H1 (cell line): ENCODE data around the gene HEXIM2. TPM values are rescaled to one million over a fixed set of nuclear protein-coding genes. Genes with fewer than 3 reads are reported as not detected.

Experiments
- CTCF ChIA-PET: fragments of 300-600 bp; sonication (Branson Sonifier 250); formaldehyde crosslinking; loops from one replicate; lab custom pipeline; 2021; ENCODE audit not compliant: partially characterized antibody; lab: Charles Lee
- POLR2A ChIA-PET: fragments of 300-600 bp; sonication (Branson Sonifier 250); formaldehyde crosslinking; loops from one replicate; lab custom pipeline; 2021; ENCODE audit warnings: inconsistent platforms; ENCODE audit not compliant: partially characterized antibody; lab: Charles Lee
- DNase-seq, 2 experiments: peaks; one replicate each; pipeline versions ENCODE4 v3.0.0 to v3.0.0-alpha.2; 2010 to 2022; ENCODE audit warnings: low spot score in 2 of 2, low read depth in 1 of 2, mixed read lengths in 1 of 2
- FAIRE-seq: peaks from 2 replicates; lab custom pipeline; 2011; peaks lifted over from hg19 to GRCh38; lab: Jason Lieb, UNC
- H2AFZ ChIP-seq: 2 replicates; pipeline ENCODE4 v1.8.1; 2012; ENCODE audit warnings: low read length, inconsistent platforms
- H2AK5ac ChIP-seq: 2 replicates; pipeline ENCODE4 v1.6.1; 2013; ENCODE audit warnings: low read depth, low read length
- H2BK120ac ChIP-seq: replicated peaks from 2 replicates; pipeline ENCODE3; 2013; ENCODE audit warnings: low read depth, low read length, inconsistent platforms
- H2BK12ac ChIP-seq: 2 replicates; pipeline ENCODE4 v1.6.1; 2013; ENCODE audit warnings: low read depth, low read length
- H2BK15ac ChIP-seq: 2 replicates; pipeline ENCODE4 v1.6.1; 2013; ENCODE audit warnings: low read length
- H2BK20ac ChIP-seq: 2 replicates; pipeline ENCODE4 v1.6.1; 2013; ENCODE audit warnings: low read length
- H2BK5ac ChIP-seq: 2 replicates; pipeline ENCODE4 v1.6.1; 2013; ENCODE audit warnings: low read depth, low read length
- H3K14ac ChIP-seq: 2 replicates; pipeline ENCODE4 v1.6.1; 2013; ENCODE audit warnings: inconsistent platforms; ENCODE audit not compliant: insufficient read length
- H3K18ac ChIP-seq: 2 replicates; pipeline ENCODE4 v1.6.1; 2013; ENCODE audit warnings: low read length; ENCODE audit errors: extremely low read depth
- H3K23ac ChIP-seq: 2 replicates; pipeline ENCODE4 v1.6.1; 2013; ENCODE audit warnings: inconsistent platforms; ENCODE audit not compliant: insufficient read length
- H3K23me2 ChIP-seq: 2 replicates; pipeline ENCODE4 v1.6.1; 2013; ENCODE audit warnings: low read depth, low read length
- H3K27ac ChIP-seq: 2 replicates; pipeline ENCODE4 v1.6.1; 2011; ENCODE audit warnings: low read depth, low read length, inconsistent platforms
- H3K27me3 ChIP-seq, 4 experiments: replicated peaks in 1 of 4; 1 replicate in 1 of 4; 2 replicates in 3 of 4; pipeline versions ENCODE4 v1.6.1 to v1.8.1; 2011 to 2013; ENCODE audit warnings: low read length in 3 of 4, mild to moderate bottlenecking in 3 of 4, inconsistent platforms in 2 of 4, mixed read lengths in 2 of 4, moderate library complexity in 1 of 4; ENCODE audit not compliant: control insufficient read depth in 3 of 4, insufficient read depth in 3 of 4; ENCODE audit errors: extremely low read depth in 1 of 4
- H3K36me3 ChIP-seq, 4 experiments: 2 replicates each; pipeline versions ENCODE4 v1.6.1 to v1.8.1; 2011 to 2013; ENCODE audit warnings: mild to moderate bottlenecking in 4 of 4, low read length in 3 of 4, moderate library complexity in 2 of 4, control low read depth in 1 of 4, inconsistent platforms in 1 of 4; ENCODE audit not compliant: insufficient read depth in 4 of 4, control insufficient read depth in 2 of 4
- H3K4ac ChIP-seq: replicated peaks from 2 replicates; pipeline ENCODE3; 2013; ENCODE audit warnings: low read length, low read depth, mixed read lengths, inconsistent platforms; ENCODE audit not compliant: insufficient read length
- H3K4me1 ChIP-seq, 4 experiments: replicated peaks in 1 of 4; 1 replicate in 1 of 4; 2 replicates in 3 of 4; pipeline versions ENCODE4 v1.6.1 to v1.8.1; 2011 to 2013; ENCODE audit warnings: low read length in 3 of 4, inconsistent platforms in 2 of 4, mixed read lengths in 1 of 4; ENCODE audit not compliant: insufficient read depth in 4 of 4, control insufficient read depth in 3 of 4
- H3K4me2 ChIP-seq, 2 experiments: 2 replicates each; pipeline versions ENCODE4 v1.6.1 to v1.8.1; 2011 to 2013; ENCODE audit warnings: low read depth in 2 of 2, low read length in 2 of 2, control low read depth in 1 of 2, inconsistent platforms in 1 of 2, mild to moderate bottlenecking in 1 of 2; ENCODE audit not compliant: insufficient read depth in 1 of 2
- H3K4me3 ChIP-seq, 4 experiments: fragments of 200-600, 300-600 bp in 1 of 4; sonication (generic), shearing (Covaris generic), sonication (Bioruptor Twin) in 1 of 4; 2 replicates each; pipeline versions ENCODE4 v1.5.1 to v1.8.1; 2011 to 2016; ENCODE audit warnings: low read length in 4 of 4, low read depth in 3 of 4, control low read depth in 2 of 4, inconsistent platforms in 2 of 4, mild to moderate bottlenecking in 2 of 4, mixed read lengths in 1 of 4, moderate library complexity in 1 of 4; ENCODE audit not compliant: insufficient read depth in 2 of 4; ENCODE audit errors: extremely low read depth in 1 of 4
- H3K56ac ChIP-seq: replicated peaks from 2 replicates; pipeline ENCODE3; 2013; ENCODE audit warnings: low read depth, mild to moderate bottlenecking, mixed read lengths, low read length, inconsistent platforms; ENCODE audit not compliant: insufficient read length
- H3K79me1 ChIP-seq: 2 replicates; pipeline ENCODE4 v1.6.1; 2013; ENCODE audit warnings: low read depth, low read length, control low read depth
- H3K79me2 ChIP-seq, 2 experiments: 2 replicates each; pipeline versions ENCODE4 v1.6.1 to v1.8.1; 2012 to 2013; ENCODE audit warnings: low read length in 2 of 2, mild to moderate bottlenecking in 2 of 2, inconsistent platforms in 1 of 2; ENCODE audit not compliant: insufficient read depth in 2 of 2, control insufficient read depth in 1 of 2
- H3K9ac ChIP-seq, 4 experiments: replicated peaks in 1 of 4; 1 replicate in 1 of 4; 2 replicates in 3 of 4; pipeline versions ENCODE4 v1.6.1 to v1.8.1; 2011 to 2013; ENCODE audit warnings: low read depth in 3 of 4, low read length in 3 of 4, control low read depth in 2 of 4, mild to moderate bottlenecking in 2 of 4, moderate library complexity in 2 of 4, inconsistent platforms in 1 of 4; ENCODE audit errors: extremely low read depth in 1 of 4
- H3K9me3 ChIP-seq, 2 experiments: 2 replicates each; pipeline versions ENCODE4 v1.6.1 to v1.8.1; 2012 to 2013; ENCODE audit warnings: mild to moderate bottlenecking in 2 of 2, moderate library complexity in 2 of 2, control low read depth in 1 of 2, inconsistent platforms in 1 of 2, low read depth in 1 of 2, low read length in 1 of 2, mixed read lengths in 1 of 2; ENCODE audit not compliant: insufficient read depth in 2 of 2
- H4K20me1 ChIP-seq, 2 experiments: replicated peaks in 1 of 2; 2 replicates each; pipeline versions ENCODE3 to v1.8.1; 2011 to 2013; ENCODE audit warnings: inconsistent platforms in 2 of 2, low read length in 2 of 2, mild to moderate bottlenecking in 1 of 2; ENCODE audit not compliant: insufficient read depth in 2 of 2, control insufficient read depth in 1 of 2
- H4K5ac ChIP-seq: 2 replicates; pipeline ENCODE4 v1.6.1; 2013; ENCODE audit warnings: low read length, low read depth, mixed read lengths, inconsistent platforms; ENCODE audit not compliant: insufficient read length
- H4K8ac ChIP-seq: 2 replicates; pipeline ENCODE4 v1.8.0; 2013; ENCODE audit warnings: mild to moderate bottlenecking, moderate library complexity, low read length, inconsistent platforms; ENCODE audit not compliant: insufficient read depth; ENCODE audit errors: extremely low read depth
- H4K91ac ChIP-seq: replicated peaks from 2 replicates; pipeline ENCODE3; 2013; ENCODE audit warnings: low read length, mixed read lengths, inconsistent platforms; ENCODE audit not compliant: insufficient read length
- ASH2L ChIP-seq: fragments of 200-600, 300-600 bp; sonication (generic); IDR thresholded peaks from one replicate; pipeline ENCODE4 v1.7.1; 2017; ENCODE audit warnings: low read length
- BACH1 ChIP-seq: IDR thresholded peaks from 2 replicates; pipeline ENCODE4 v1.6.1; 2012; ENCODE audit warnings: low read length, improper control_type of control experiment
- CBX5 ChIP-seq: fragments of 300-800, 300-1000 bp; sonication (generic); IDR thresholded peaks from 2 replicates; pipeline ENCODE4 v1.7.1; 2016; ENCODE audit warnings: antibody characterized with exemption, low read length, low read depth
- CTBP2 ChIP-seq: IDR thresholded peaks from 2 replicates; pipeline ENCODE4 v1.7.0; 2011; ENCODE audit warnings: borderline replicate concordance, mild to moderate bottlenecking, moderate library complexity, mixed read lengths, low read length; ENCODE audit not compliant: insufficient read depth, insufficient read length
- E2F6 ChIP-seq: IDR thresholded peaks from 2 replicates; pipeline ENCODE4 v1.6.1; 2012; ENCODE audit warnings: inconsistent platforms
- EP300 ChIP-seq, 2 experiments: IDR thresholded peaks; 1 replicate in 1 of 2; 2 replicates in 1 of 2; pipeline ENCODE4 v1.6.1; 2011 to 2012; ENCODE audit warnings: low read depth in 2 of 2, low read length in 2 of 2, mild to moderate bottlenecking in 2 of 2, borderline replicate concordance in 1 of 2, inconsistent platforms in 1 of 2, moderate library complexity in 1 of 2
- GTF2F1 ChIP-seq: IDR thresholded peaks from 2 replicates; pipeline ENCODE4 v1.6.1; 2012; ENCODE audit warnings: low read depth, low read length, improper control_type of control experiment, borderline replicate concordance
- HDAC6 ChIP-seq: IDR thresholded peaks from one replicate; pipeline ENCODE4 v1.7.1; 2012; ENCODE audit warnings: low read depth, mild to moderate bottlenecking, inconsistent platforms, low read length, moderate library complexity
- JUN ChIP-seq: IDR thresholded peaks from 2 replicates; pipeline ENCODE4 v1.6.1; 2011; ENCODE audit warnings: low read depth, mild to moderate bottlenecking, improper control_type of control experiment, low read length
- KDM5A ChIP-seq: fragments of 200-600 bp; IDR thresholded peaks from 2 replicates; pipeline ENCODE4 v1.7.1; 2012; ENCODE audit warnings: mild to moderate bottlenecking, low read length, inconsistent platforms, mixed read lengths
- MAFK ChIP-seq: IDR thresholded peaks from 2 replicates; pipeline ENCODE4 v1.6.1; 2012; ENCODE audit warnings: low read depth, mild to moderate bottlenecking, improper control_type of control experiment, low read length
- SAP30 ChIP-seq: fragments of 300-600 bp; sonication (generic); IDR thresholded peaks from 2 replicates; pipeline ENCODE4 v1.7.1; 2012; ENCODE audit warnings: low read length, moderate library complexity, mild to moderate bottlenecking, inconsistent platforms; ENCODE audit not compliant: insufficient read depth, insufficient replicate concordance
- SP2 ChIP-seq: IDR thresholded peaks from 2 replicates; pipeline ENCODE4 v1.6.1; 2012; ENCODE audit warnings: mild to moderate bottlenecking, low read length, inconsistent platforms
- TBP ChIP-seq: IDR thresholded peaks from 2 replicates; pipeline ENCODE4 v1.6.1; 2011; ENCODE audit warnings: low read depth, low read length, improper control_type of control experiment
- WGBS, 2 experiments: shearing (Covaris generic) in 1 of 2; methylation state at CpG; one replicate each; pipeline versions ENCODE4 v1.1.6 to v1.1.7; 2013 to 2015; ENCODE audit warnings: low lambda C conversion rate in 2 of 2, mixed read lengths in 2 of 2, inconsistent platforms in 1 of 2, low coverage in 1 of 2, missing lambda C conversion rate in 1 of 2; ENCODE audit not compliant: insufficient replicate concordance in 2 of 2, insufficient coverage in 1 of 2, insufficient read length in 1 of 2; ENCODE audit errors: extremely low coverage in 1 of 2, missing lambda C conversion rate in 1 of 2; 5-methylcytosine and 5-hydroxymethylcytosine counted together
- polyA plus RNA-seq, 7 experiments: library from polyadenylated mRNA; depleted of rRNA in 3 of 7; stranded (reverse) in 5 of 7; unstranded in 2 of 7; fragments of >200 nt in 5 of 7; fragments of 200-250 nt in 2 of 7; gene quantifications; 1 replicate in 5 of 7; 2 replicates in 1 of 7; 4 replicates in 1 of 7; pipeline versions ENCODE4 v1.2.1 to v1.2.3, GENCODE V29; 2011 to 2013; ENCODE audit warnings: missing spikeins in 2 of 7, mixed read lengths in 2 of 7
- total RNA-seq: library from RNA; stranded (reverse); fragmentation: NEBNext Ultra II Directional; extraction: Animal tissue kit (Norgen Biotek cat#: 25700); gene quantifications from 2 replicates; pipeline ENCODE4 v1.2.1, GENCODE V29; 2021

The HEXIM2 gene
- total and polyA plus RNA-seq, 2 of the 8 experiments (the other 6 are each of a cell fraction or from before 2014, with no cell fraction given) = 7.5 to 13.2 TPM

GRCh38 chr17:45184144-45184543 is 22.5 kb downstream of the HEXIM2 start:
- Histone ChIP-seq H4K8ac (no peak overlapping the region), H3K9me3 (no peaks in the 10 kb centered on the region), H4K91ac (no peak overlapping the region), H3K9ac (no peak overlapping the region), H3K4ac (no peak overlapping the region), H4K20me1 (no peaks in the 10 kb centered on the region), H2BK12ac (no peak overlapping the region), H2BK20ac (no peak overlapping the region), H3K79me2 (no peaks in the 10 kb centered on the region), H3K36me3 (no peaks in the 10 kb centered on the region), H3K18ac (no peak overlapping the region), H3K27ac (no peak overlapping the region), H2BK120ac (no peak overlapping the region), H3K23ac (no peak overlapping the region), H2BK15ac (no peak overlapping the region), H3K14ac (no peak overlapping the region), H3K4me3 (no peak overlapping the region), H3K56ac (no peak overlapping the region), H3K4me1 (peaks cover 0 to 3% (median 0%) of the 10 kb centered on the region in 4 experiments; a peak in 2 of 7 replicates), H2AK5ac (no peak overlapping the region), H3K27me3 (no peaks in the 10 kb centered on the region), H2BK5ac (no peak overlapping the region), H3K79me1 (no peaks in the 10 kb centered on the region), H3K4me2 (no peak overlapping the region), H4K5ac (no peak overlapping the region), H3K23me2 (no peaks in the 10 kb centered on the region), H2AFZ (no peak overlapping the region)
- ChIA-PET CTCF (interaction anchor here (0.6 to 2.8 kb wide), 7 partner anchors 13 to 51 kb away, joined by 3 to 20 read pairs (median 5); no protein-coding TSS in a partner anchor), POLR2A (interaction anchor here (0.7 to 3.5 kb wide), 5 partner anchors 12 to 400 kb away, joined by 3 to 23 read pairs (median 7); partner anchors contain the start of genes HEXIM1 and HEXIM2)
- DNase-seq (no peak), FAIRE-seq (no peak)
- WGBS, 2 experiments = 97% methylated on average over 5 of the region's 5 CpGs; no CpG with 5 or more reads in 1 of the 2 experiments
- TF ChIP-seq ASH2L = no peak
- no peak for TF ChIP-seq SAP30
- TF ChIP-seq SP2 = no peak
- TF ChIP-seq GTF2F1 = no peak
- TF ChIP-seq EP300 (IDR thresholded peaks at IDR 0.05; ENCODE audit: borderline replicate concordance in 1 of 2, low read depth in 2 of 2, low read length in 2 of 2) = no peak
- TF ChIP-seq CTBP2 = no peak
- TF ChIP-seq JUN = no peak
- TF ChIP-seq HDAC6 = no peak
- no peak for TF ChIP-seq KDM5A
- TF ChIP-seq BACH1 = no peak
- TF ChIP-seq MAFK = no peak
- TF ChIP-seq CBX5 = no peak
- no peak for TF ChIP-seq E2F6
- no peak for TF ChIP-seq TBP
